OCI-LY3 (cell line): ENCODE measurements around the gene FAM83B.

Experiments used
- H2AFZ ChIP-seq: fragments of 200-600, 300-600 bp; shearing (Covaris generic); 2 replicates; pipeline ENCODE4 v1.6.0; 2014; ENCODE audit warnings: antibody characterized with exemption, low read depth, low read length
- H3K27ac ChIP-seq: fragments of 200-600, 300-600 bp; sonication (generic); 2 replicates; pipeline ENCODE4 v1.5.1; 2014; ENCODE audit warnings: mild to moderate bottlenecking, low read length, moderate library complexity, mixed read lengths
- H3K27me3 ChIP-seq: fragments of 200-600, 300-600 bp; sonication (generic); 2 replicates; pipeline ENCODE4 v1.6.1; 2014; ENCODE audit warnings: low read depth, low read length, mixed read lengths
- H3K36me3 ChIP-seq: fragments of 200-600, 300-600 bp; sonication (generic); replicated peaks from 2 replicates; pipeline ENCODE3; 2014; ENCODE audit warnings: low read depth, low read length, mixed read lengths
- H3K4me1 ChIP-seq: fragments of 300-600, 200-600 bp; sonication (generic); 2 replicates; pipeline ENCODE4 v1.6.1; 2014; ENCODE audit warnings: low read length, mixed read lengths
- H3K4me2 ChIP-seq: fragments of 200-600, 300-600 bp; sonication (generic); 2 replicates; pipeline ENCODE4 v1.6.1; 2014; ENCODE audit warnings: low read length, mixed read lengths
- H3K4me3 ChIP-seq: fragments of 300-600, 200-600 bp; sonication (generic); 2 replicates; pipeline ENCODE4 v1.5.1; 2014; ENCODE audit warnings: antibody characterized with exemption, mild to moderate bottlenecking, low read length, moderate library complexity
- H3K79me2 ChIP-seq: fragments of 300-600, 200-600 bp; shearing (Covaris generic); 2 replicates; pipeline ENCODE4 v1.6.1; 2014; ENCODE audit warnings: mild to moderate bottlenecking, low read length, mixed read lengths
- H3K9ac ChIP-seq: fragments of 300-600, 200-600 bp; shearing (Covaris generic); 2 replicates; pipeline ENCODE4 v1.6.0; 2014; ENCODE audit warnings: mild to moderate bottlenecking, low read length, moderate library complexity
- H3K9me3 ChIP-seq: fragments of 200-600, 300-600 bp; shearing (Covaris generic); 2 replicates; pipeline ENCODE4 v1.6.1; 2014; ENCODE audit warnings: low read length, mixed read lengths; ENCODE audit not compliant: insufficient read depth
- H4K20me1 ChIP-seq: fragments of 200-600, 300-600 bp; sonication (generic); 2 replicates; pipeline ENCODE4 v1.6.1; 2016; ENCODE audit warnings: low read length, mixed read lengths; ENCODE audit not compliant: insufficient read depth
- EZH2phosphoT487 ChIP-seq: fragments of 200-600 bp; shearing (Covaris generic); IDR thresholded peaks from 2 replicates; pipeline ENCODE4 v1.6.1; 2018; ENCODE audit warnings: antibody characterized with exemption, mixed run types, low read depth
- TF ChIP-seq, protein P1 (sequence below): fragments of 200-600, 300-600 bp; sonication (generic); IDR thresholded peaks from 2 replicates; pipeline ENCODE4 v1.5.1; 2014; ENCODE audit warnings: antibody characterized with exemption, low read length, low read depth

FAM83B gene

GRCh38 chr6:54876871-54877270 lies 30.3 kb downstream of the FAM83B start:
- H3K4me2 ChIP-seq = no peak overlapping the region
- no peaks in the 10 kb centered on the region for H4K20me1 ChIP-seq
- peaks cover 28% of the 10 kb centered on the region for H3K4me1 ChIP-seq
- no peak for TF ChIP-seq EZH2phosphoT487
- TF ChIP-seq, protein P1, sequence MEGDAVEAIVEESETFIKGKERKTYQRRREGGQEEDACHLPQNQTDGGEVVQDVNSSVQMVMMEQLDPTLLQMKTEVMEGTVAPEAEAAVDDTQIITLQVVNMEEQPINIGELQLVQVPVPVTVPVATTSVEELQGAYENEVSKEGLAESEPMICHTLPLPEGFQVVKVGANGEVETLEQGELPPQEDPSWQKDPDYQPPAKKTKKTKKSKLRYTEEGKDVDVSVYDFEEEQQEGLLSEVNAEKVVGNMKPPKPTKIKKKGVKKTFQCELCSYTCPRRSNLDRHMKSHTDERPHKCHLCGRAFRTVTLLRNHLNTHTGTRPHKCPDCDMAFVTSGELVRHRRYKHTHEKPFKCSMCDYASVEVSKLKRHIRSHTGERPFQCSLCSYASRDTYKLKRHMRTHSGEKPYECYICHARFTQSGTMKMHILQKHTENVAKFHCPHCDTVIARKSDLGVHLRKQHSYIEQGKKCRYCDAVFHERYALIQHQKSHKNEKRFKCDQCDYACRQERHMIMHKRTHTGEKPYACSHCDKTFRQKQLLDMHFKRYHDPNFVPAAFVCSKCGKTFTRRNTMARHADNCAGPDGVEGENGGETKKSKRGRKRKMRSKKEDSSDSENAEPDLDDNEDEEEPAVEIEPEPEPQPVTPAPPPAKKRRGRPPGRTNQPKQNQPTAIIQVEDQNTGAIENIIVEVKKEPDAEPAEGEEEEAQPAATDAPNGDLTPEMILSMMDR = no peak
- H2AFZ ChIP-seq = no peak overlapping the region
- H3K36me3 ChIP-seq = no peaks in the 10 kb centered on the region
- H3K27me3 ChIP-seq = peaks cover 31% of the 10 kb centered on the region
- H3K9ac ChIP-seq = no peak overlapping the region
- no peaks in the 10 kb centered on the region for H3K9me3 ChIP-seq
- H3K79me2 ChIP-seq = no peaks in the 10 kb centered on the region
- no peak overlapping the region for H3K4me3 ChIP-seq
- H3K27ac ChIP-seq = no peak overlapping the region

GRCh38 chr6:54877713-54878317 lies 31.2 kb downstream of the FAM83B start:
- Histone ChIP-seq H4K20me1 (no peaks in the 10 kb centered on the region), H3K27me3 (peaks cover 31% of the 10 kb centered on the region), H3K36me3 (no peaks in the 10 kb centered on the region), H2AFZ (no peak overlapping the region), H3K9me3 (no peaks in the 10 kb centered on the region), H3K4me3 (peak overlapping the region; percentile 35), H3K9ac (no peak overlapping the region), H3K27ac (no peak overlapping the region), H3K4me2 (peak overlapping the region; percentile 59), H3K79me2 (no peaks in the 10 kb centered on the region), H3K4me1 (peaks cover 28% of the 10 kb centered on the region)
- TF ChIP-seq, protein P1 = no peak
- TF ChIP-seq EZH2phosphoT487 = peak; percentile 77; the same call in 1 of the 2 replicates

DNA sequence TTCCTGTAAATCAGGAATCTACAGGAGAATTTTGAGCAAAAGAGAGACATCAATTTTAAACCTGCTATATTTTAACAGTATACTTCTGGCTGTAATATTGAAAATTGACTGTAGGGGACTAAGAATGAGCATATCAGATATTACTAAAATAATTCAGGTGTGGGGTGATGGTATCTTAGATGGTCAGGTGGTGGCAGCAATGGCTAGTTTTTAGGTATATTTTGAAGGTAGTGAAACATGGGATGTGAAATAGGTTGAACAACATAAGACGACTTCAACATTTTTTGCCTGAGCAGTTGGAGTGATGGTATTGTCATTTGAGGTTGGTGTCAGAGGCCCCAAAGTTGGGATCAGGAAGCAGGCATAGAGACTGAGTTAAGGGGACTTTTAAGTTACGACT lies 32.1 kb downstream of the FAM83B start:
- Histone ChIP-seq H3K4me3 (no peak overlapping the region), H3K4me2 (peak overlapping the region; percentile 59; the same call in 1 of the 2 replicates), H3K36me3 (no peaks in the 10 kb centered on the region), H3K79me2 (no peaks in the 10 kb centered on the region), H2AFZ (no peak overlapping the region), H3K9ac (no peak overlapping the region), H3K9me3 (no peaks in the 10 kb centered on the region), H3K27ac (no peak overlapping the region), H3K27me3 (peaks cover 31% of the 10 kb centered on the region), H3K4me1 (peaks cover 28% of the 10 kb centered on the region), H4K20me1 (no peaks in the 10 kb centered on the region)
- no peak for TF ChIP-seq EZH2phosphoT487
- TF ChIP-seq, protein P1 = peak; percentile 61

GRCh38 chr6:54879188-54879985 lies 32.8 kb downstream of the FAM83B start:
- Histone ChIP-seq H3K27ac (no peak overlapping the region), H3K79me2 (no peaks in the 10 kb centered on the region), H3K4me1 (peaks cover 27% of the 10 kb centered on the region), H3K9me3 (no peaks in the 10 kb centered on the region), H2AFZ (no peak overlapping the region), H3K9ac (no peak overlapping the region), H3K27me3 (peaks cover 29% of the 10 kb centered on the region), H3K4me3 (no peak overlapping the region), H4K20me1 (no peaks in the 10 kb centered on the region), H3K36me3 (no peaks in the 10 kb centered on the region), H3K4me2 (no peak overlapping the region)
- no peak for TF ChIP-seq EZH2phosphoT487
- TF ChIP-seq, protein P1 = no peak
